NCI-H748 (cell line): ENCODE measurements around the gene CLDN17.

ENCODE experiments used
- DNase-seq: peaks from one replicate; lab custom pipeline; 2025; ENCODE audit not compliant: unreplicated experiment; lab: John Stamatoyannopoulos, UW

Gene CLDN17

DNA sequence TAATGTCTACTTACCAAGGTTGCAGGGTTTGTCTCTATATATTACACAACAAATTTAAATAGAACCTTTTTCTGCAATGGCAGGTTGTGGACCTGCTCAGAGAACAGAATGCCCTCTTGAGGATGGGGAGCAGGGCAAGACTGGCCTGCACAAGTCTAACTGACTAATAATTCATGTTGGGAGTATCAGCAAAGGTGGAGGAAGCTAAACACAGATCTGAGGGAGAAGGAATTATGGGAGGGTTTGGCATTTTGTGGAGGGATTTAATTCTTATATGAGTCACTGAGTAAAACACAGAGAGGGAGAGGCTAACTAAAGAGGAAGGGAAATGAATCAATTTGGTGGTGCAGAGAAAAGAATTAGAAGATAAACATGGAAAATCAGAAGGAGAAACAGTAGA is 40.0 kb downstream of the CLDN17 start:
- no peak for DNase-seq

DNA sequence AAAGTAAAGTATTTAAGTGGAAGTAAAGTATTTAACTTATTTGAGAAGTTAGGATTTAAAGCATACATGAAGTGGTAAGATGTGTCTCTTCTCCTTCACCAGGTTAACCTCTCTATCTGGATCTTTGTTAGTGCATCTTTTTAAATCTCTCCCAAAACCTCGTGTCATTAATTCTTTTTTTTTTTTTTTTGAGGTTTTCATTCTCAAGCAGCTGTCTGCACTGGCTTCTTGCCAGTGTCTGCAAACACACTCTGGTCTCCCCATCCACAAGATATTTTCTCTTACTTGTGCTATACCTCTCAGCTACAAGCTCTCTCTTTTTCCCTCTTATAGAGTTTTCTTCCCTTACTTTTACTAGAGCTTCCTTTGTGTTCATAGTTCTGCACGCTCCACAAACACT is 49.0 kb downstream of the CLDN17 start:
- no peak for DNase-seq

DNA sequence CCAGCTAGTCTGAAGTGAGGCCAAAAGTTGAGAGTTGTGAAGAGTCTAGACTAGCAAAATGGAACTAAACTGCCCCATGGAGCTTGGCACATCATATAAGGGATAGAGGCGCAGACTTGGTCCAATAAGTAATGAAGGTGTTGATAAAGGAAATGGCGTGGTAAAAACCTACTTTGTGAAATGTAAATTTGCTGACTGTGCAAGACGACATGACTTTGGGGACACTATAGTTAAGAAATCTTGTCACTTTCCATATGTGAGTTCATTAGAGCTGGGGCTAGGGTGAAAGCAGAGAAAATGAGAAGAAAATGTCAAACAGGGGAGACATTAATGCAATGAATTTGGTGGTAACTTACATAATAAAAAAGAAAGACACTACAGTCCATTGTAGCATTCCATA is 50.1 kb downstream of the CLDN17 start:
- no peak for DNase-seq
